ENCODE measurements around the gene PIN1. TPM values are rescaled to one million over a fixed set of nuclear protein-coding genes. Genes with fewer than 3 reads are reported as not detected.
A peak's percentile ranks its signal among the peaks of the same experiment; 100 is the strongest.
"Not testable (repeated sequence)": the region's sequence is repeated elsewhere in the genome, so short reads cannot be mapped to it uniquely, and the experiment has no call there.

PIN1 gene
- total RNA-seq, 2 donors from 2014 or later, result 71.4 to 78.0 TPM

GRCh38 chr19:9827289-9828238 is 7.6 kb upstream of the PIN1 start, which contains the start of gene UBL5:
UBL5 (plus strand) TSS chr19:9827918; CDS start chr19:9828338, 420 bp downstream.
- no peaks in the 10 kb centered on the region for H3K9me3 Mint-ChIP-seq
- peaks cover 4 to 6% of the 10 kb centered on the region in 2 donors for H3K36me3 Mint-ChIP-seq (ENCODE audit: insufficient read depth in 2 of 2)
- peak within 1 kb of the TSS; percentile 92 for H3K27ac Mint-ChIP-seq
- peak within 1 kb of the TSS; percentile 97 to 98 for H3K4me3 Mint-ChIP-seq
- H3K27me3 Mint-ChIP-seq (ENCODE audit: low read depth), result no peaks in the 10 kb centered on the region
- ATAC-seq (replicated peaks in 1 of 2), result peak; percentile 99
- DNase-seq, result peak; percentile 91
- peaks cover 29% of the 10 kb centered on the region for H3K4me1 Mint-ChIP-seq (ENCODE audit: low read depth)

- Mint-ChIP-seq H3K4me1 (ENCODE audit: low read depth) (peaks cover 29% of the 10 kb centered on the region), H3K27me3 (ENCODE audit: low read depth) (no peaks in the 10 kb centered on the region), H3K36me3 (ENCODE audit: insufficient read depth in 2 of 2) (peaks cover 4 to 6% of the 10 kb centered on the region in 2 donors), H3K27ac (peak overlapping the region; percentile 60), H3K4me3 (peak overlapping the region; percentile 97 to 98), H3K9me3 (no peaks in the 10 kb centered on the region)
- DNase-seq, result no peak
- ATAC-seq (replicated peaks in 1 of 2), result no peak
Measured at GRCh38 chr19:9828551-9829063, 6.5 kb upstream of the PIN1 start.

GRCh38 chr19:9834307-9834725 is 802 bp upstream of the PIN1 start:
- DNase-seq (no peak), ATAC-seq (replicated peaks in 1 of 2) (no peak)
- Mint-ChIP-seq H3K27me3 (ENCODE audit: low read depth) (no peaks in the 10 kb centered on the region), H3K9me3 (no peaks in the 10 kb centered on the region), H3K36me3 (ENCODE audit: insufficient read depth in 2 of 2) (peaks cover 0 to 2% of the 10 kb centered on the region in 2 donors), H3K4me3 (peak overlapping the region; percentile 91 to 94), H3K27ac (peak overlapping the region; percentile 41), H3K4me1 (ENCODE audit: low read depth) (peaks cover 20% of the 10 kb centered on the region)

GRCh38 chr19:9835507-9835949 is 410 bp downstream of the PIN1 start:
- H3K4me3 Mint-ChIP-seq, result peak overlapping the region; percentile 91 to 94
- peaks cover 0 to 2% of the 10 kb centered on the region in 2 donors for H3K36me3 Mint-ChIP-seq (ENCODE audit: insufficient read depth in 2 of 2)
- ATAC-seq (replicated peaks in 1 of 2), result no peak
- H3K9me3 Mint-ChIP-seq, result no peaks in the 10 kb centered on the region
- DNase-seq, result no peak
- peak overlapping the region; percentile 73 for H3K27ac Mint-ChIP-seq
- H3K4me1 Mint-ChIP-seq (ENCODE audit: low read depth), result peaks cover 16% of the 10 kb centered on the region
- H3K27me3 Mint-ChIP-seq (ENCODE audit: low read depth), result no peaks in the 10 kb centered on the region

GRCh38 chr19:9836021-9836420 is 903 bp downstream of the PIN1 start:
- H3K4me1 Mint-ChIP-seq (ENCODE audit: low read depth), result peaks cover 16% of the 10 kb centered on the region
- H3K36me3 Mint-ChIP-seq (ENCODE audit: insufficient read depth in 2 of 2), result peaks cover 0 to 3% of the 10 kb centered on the region in 2 donors
- no peak for DNase-seq
- H3K9me3 Mint-ChIP-seq, result no peaks in the 10 kb centered on the region
- peak overlapping the region; percentile 73 for H3K27ac Mint-ChIP-seq
- H3K4me3 Mint-ChIP-seq, result peak overlapping the region; percentile 91 to 94
- no peak for ATAC-seq (replicated peaks in 1 of 2)
- H3K27me3 Mint-ChIP-seq (ENCODE audit: low read depth), result no peaks in the 10 kb centered on the region

GRCh38 chr19:9838324-9838723 is 3.2 kb downstream of the PIN1 start:
- H3K4me3 Mint-ChIP-seq, result no peak overlapping the region
- no peaks in the 10 kb centered on the region for H3K27me3 Mint-ChIP-seq (ENCODE audit: low read depth)
- ATAC-seq (replicated peaks in 1 of 2) (no peak), DNase-seq (no peak)
- no peak overlapping the region for H3K27ac Mint-ChIP-seq
- H3K4me1 Mint-ChIP-seq (ENCODE audit: low read depth), result peaks cover 16% of the 10 kb centered on the region
- H3K9me3 Mint-ChIP-seq, result no peaks in the 10 kb centered on the region
- peaks cover 0 to 15% of the 10 kb centered on the region in 2 donors for H3K36me3 Mint-ChIP-seq (ENCODE audit: insufficient read depth in 2 of 2)

GRCh38 chr19:9839415-9839814 is 4.3 kb downstream of the PIN1 start:
- Mint-ChIP-seq H3K27ac (no peak overlapping the region), H3K4me3 (no peak overlapping the region), H3K27me3 (ENCODE audit: low read depth) (no peaks in the 10 kb centered on the region), H3K4me1 (ENCODE audit: low read depth) (peaks cover 16% of the 10 kb centered on the region), H3K36me3 (ENCODE audit: insufficient read depth in 2 of 2) (peaks cover 3 to 18% of the 10 kb centered on the region in 2 donors), H3K9me3 (no peaks in the 10 kb centered on the region)
- ATAC-seq (replicated peaks in 1 of 2) (no peak), DNase-seq (no peak)

- Mint-ChIP-seq H3K9me3 (no peaks in the 10 kb centered on the region), H3K4me1 (ENCODE audit: low read depth) (peaks cover 10% of the 10 kb centered on the region), H3K27ac (no peak overlapping the region), H3K27me3 (ENCODE audit: low read depth) (no peaks in the 10 kb centered on the region), H3K4me3 (no peak overlapping the region), H3K36me3 (ENCODE audit: insufficient read depth in 2 of 2) (peaks cover 8 to 18% of the 10 kb centered on the region in 2 donors)
- no peak for DNase-seq
- no peak for ATAC-seq (replicated peaks in 1 of 2)
Measured at GRCh38 chr19:9842834-9843625, 7.9 kb downstream of the PIN1 start.

- H3K36me3 Mint-ChIP-seq (ENCODE audit: insufficient read depth in 2 of 2), result peaks cover 8 to 18% of the 10 kb centered on the region in 2 donors
- H3K4me1 Mint-ChIP-seq (ENCODE audit: low read depth); ATAC-seq (replicated peaks in 1 of 2); H3K9me3 Mint-ChIP-seq; H3K4me3 Mint-ChIP-seq; H3K27ac Mint-ChIP-seq; DNase-seq; H3K27me3 Mint-ChIP-seq (ENCODE audit: low read depth): not testable (repeated sequence)
Measured at GRCh38 chr19:9843626-9844273, 8.6 kb downstream of the PIN1 start.

GRCh38 chr19:9847087-9847671 is 12.1 kb downstream of the PIN1 start:
- H3K36me3 Mint-ChIP-seq (ENCODE audit: insufficient read depth in 2 of 2), result peaks cover 7 to 8% of the 10 kb centered on the region in 2 donors
- ATAC-seq (replicated peaks in 1 of 2) (peak; percentile 80 to 81), DNase-seq (peak; percentile 47 to 59)
- no peak overlapping the region for H3K4me3 Mint-ChIP-seq
- no peaks in the 10 kb centered on the region for H3K27me3 Mint-ChIP-seq (ENCODE audit: low read depth)
- no peak overlapping the region for H3K27ac Mint-ChIP-seq
- no peaks in the 10 kb centered on the region for H3K9me3 Mint-ChIP-seq
- peaks cover 11% of the 10 kb centered on the region for H3K4me1 Mint-ChIP-seq (ENCODE audit: low read depth)

- Mint-ChIP-seq H3K9me3 (no peaks in the 10 kb centered on the region), H3K4me1 (ENCODE audit: low read depth) (peaks cover 18% of the 10 kb centered on the region), H3K36me3 (ENCODE audit: insufficient read depth in 2 of 2) (peaks cover 5 to 8% of the 10 kb centered on the region in 2 donors), H3K4me3 (no peak overlapping the region), H3K27me3 (ENCODE audit: low read depth) (no peaks in the 10 kb centered on the region), H3K27ac (no peak overlapping the region)
- DNase-seq (peak; percentile 29 to 45), ATAC-seq (replicated peaks in 1 of 2) (peak; percentile 36 to 44)
Measured at GRCh38 chr19:9848060-9848459, 12.9 kb downstream of the PIN1 start.

- H3K4me3 Mint-ChIP-seq, result no peak overlapping the region
- H3K27me3 Mint-ChIP-seq (ENCODE audit: low read depth), result no peaks in the 10 kb centered on the region
- DNase-seq, result no peak
- peaks cover 2 to 8% of the 10 kb centered on the region in 2 donors for H3K36me3 Mint-ChIP-seq (ENCODE audit: insufficient read depth in 2 of 2)
- peaks cover 23% of the 10 kb centered on the region for H3K4me1 Mint-ChIP-seq (ENCODE audit: low read depth)
- no peak overlapping the region for H3K27ac Mint-ChIP-seq
- ATAC-seq (replicated peaks in 1 of 2), result no peak
- H3K9me3 Mint-ChIP-seq, result no peaks in the 10 kb centered on the region
Measured at GRCh38 chr19:9848762-9849161, 13.6 kb downstream of the PIN1 start.

Measured in activated T-cell treated with anti-CD3 and anti-CD28 coated beads, Interleukin-2, amount 50 U/mL, for 72 hours (primary cell).